ENCODE measurements around the gene ST13.
"Not testable (repeated sequence)": the region's sequence is repeated elsewhere in the genome, so short reads cannot be mapped to it uniquely, and the experiment has no call there.

Gene ST13

DNA sequence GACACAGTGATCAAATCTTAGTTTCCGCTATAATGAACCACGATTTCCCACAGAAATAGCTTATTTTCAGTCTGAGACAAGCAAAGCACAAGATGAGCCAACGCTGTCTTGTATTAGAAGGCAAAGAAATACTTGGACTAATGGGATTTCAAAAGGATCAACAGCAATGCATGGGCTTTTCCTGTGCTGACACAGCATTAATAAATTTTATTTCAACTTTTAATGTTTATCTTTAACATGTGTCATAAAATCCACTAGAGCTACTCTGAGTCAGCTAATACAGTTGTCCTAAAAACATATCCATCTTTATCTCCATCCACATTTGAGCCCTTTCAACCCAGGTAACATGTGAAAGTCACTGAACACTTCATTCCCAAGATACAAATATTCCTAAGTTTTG lies 21.8 kb downstream of the ST13 start:
- DNase-seq, result no peak

DNA sequence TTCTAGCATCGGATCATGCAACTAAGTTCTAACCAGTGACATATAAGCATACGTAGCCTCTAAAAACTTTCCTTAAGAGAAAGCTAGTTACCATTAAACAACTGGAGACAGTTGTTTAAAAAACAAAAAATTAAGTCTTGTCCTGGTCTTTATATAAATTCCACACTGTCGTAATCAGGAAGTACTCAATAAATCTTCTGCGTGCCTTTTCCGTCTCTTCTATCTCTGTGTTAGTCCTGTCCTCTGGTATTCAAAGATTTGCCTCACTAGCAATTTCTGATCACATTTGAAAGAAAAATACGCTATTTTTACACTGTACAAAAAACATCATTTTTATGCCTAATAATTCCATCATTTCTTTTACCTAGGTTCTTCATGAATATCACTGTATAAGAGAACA lies 27.3 kb downstream of the ST13 start:
- DNase-seq, result no peak

DNA sequence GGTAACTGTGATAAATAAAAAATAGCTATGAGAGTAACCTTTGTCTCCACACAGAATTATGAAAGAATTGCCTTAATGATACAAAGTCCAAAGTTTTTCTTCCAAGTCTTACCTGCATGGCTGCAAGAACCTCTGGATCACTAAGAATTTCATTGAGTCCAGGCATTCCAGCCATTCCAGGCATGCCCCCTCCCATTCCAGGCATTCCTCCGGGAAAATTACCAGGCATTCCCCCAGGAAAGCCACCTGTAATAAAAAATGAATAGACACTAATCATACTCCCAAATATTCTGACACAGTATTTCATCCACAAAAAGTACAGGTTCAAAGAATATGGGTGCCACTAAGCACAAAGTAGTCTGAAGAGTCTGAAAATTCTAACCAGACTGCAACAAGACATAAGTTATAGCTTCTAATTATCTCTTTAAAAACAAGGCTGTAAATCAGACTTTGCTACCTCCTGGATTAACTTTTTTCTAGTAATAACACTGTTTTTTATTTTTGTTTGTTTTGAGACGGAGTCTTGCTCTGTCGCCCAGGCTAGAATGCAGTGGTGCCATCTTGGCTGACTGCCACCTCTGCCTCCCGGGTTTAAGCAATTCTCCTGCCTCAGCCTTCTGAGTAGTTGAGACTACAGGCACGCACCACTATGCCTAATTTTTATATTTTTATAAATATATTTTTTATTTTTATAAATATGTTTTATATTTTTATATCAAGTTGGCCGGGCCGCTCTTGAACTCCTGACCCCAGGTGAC lies 29.3 kb downstream of the ST13 start:
- no peak for DNase-seq

DNA sequence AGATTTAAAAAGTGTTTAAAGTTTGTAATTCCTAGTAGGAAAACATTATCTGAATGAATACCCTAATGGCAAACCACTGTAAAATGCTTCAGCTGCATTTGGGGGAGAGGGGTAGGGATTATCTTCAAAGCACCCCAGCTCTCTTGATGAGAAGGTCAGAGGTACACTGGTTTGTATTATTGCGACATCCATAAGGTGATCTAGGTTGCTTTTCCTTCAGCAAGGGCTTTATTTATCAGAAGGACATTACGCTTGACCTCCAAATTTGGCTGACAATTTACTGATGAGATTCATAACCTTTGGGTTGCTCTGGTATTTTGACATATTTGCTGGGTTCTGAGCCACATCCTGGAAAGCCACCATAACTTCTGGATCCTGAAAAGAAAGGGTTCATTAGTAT lies 30.1 kb downstream of the ST13 start:
- not testable (repeated sequence) for DNase-seq

DNA sequence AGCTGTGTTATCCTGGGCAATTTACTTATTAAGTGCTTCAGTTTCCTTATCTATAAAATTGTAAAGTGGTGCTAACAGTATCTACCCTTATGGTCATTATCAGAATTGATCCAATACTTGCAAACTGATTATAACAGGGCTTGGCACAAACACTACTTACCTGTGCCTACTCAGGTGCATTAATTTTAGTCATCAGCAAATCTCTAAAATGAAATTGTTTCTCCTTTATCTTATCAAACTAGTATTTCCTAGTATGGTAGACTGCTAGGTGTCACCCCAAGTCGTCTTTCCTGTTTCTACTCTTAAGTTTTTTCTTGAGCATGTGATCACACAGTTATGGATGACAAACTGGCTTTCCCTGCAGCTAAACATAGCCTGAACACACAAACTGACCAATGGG lies 33.0 kb downstream of the ST13 start:
- no peak for DNase-seq

DNA sequence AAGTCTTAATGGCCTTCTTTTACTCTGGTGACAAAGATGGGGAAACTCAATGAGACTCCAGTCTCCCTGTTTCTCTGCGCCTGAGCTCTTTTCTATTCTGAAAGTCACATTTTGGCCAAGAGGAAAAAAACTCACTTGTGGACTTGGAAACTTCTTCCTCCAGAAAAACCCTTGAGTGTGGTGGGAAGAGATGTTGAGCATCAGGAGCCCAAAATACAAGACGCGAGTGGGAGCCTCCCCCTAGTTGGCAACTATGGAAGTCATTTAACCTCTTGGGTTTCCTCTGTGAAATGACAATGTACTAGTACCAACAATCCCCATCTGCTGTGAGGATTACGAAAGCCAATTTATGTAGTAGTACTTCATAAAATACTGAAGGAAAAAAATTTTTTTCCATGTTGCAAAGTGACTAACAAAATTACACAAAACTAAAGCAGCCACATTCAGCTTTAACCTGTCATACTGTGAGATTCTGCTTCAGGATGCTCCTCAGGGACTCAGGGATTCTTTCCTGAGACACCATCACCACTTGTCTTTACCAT lies 36.8 kb downstream of the ST13 start:
- no peak for DNase-seq

DNA sequence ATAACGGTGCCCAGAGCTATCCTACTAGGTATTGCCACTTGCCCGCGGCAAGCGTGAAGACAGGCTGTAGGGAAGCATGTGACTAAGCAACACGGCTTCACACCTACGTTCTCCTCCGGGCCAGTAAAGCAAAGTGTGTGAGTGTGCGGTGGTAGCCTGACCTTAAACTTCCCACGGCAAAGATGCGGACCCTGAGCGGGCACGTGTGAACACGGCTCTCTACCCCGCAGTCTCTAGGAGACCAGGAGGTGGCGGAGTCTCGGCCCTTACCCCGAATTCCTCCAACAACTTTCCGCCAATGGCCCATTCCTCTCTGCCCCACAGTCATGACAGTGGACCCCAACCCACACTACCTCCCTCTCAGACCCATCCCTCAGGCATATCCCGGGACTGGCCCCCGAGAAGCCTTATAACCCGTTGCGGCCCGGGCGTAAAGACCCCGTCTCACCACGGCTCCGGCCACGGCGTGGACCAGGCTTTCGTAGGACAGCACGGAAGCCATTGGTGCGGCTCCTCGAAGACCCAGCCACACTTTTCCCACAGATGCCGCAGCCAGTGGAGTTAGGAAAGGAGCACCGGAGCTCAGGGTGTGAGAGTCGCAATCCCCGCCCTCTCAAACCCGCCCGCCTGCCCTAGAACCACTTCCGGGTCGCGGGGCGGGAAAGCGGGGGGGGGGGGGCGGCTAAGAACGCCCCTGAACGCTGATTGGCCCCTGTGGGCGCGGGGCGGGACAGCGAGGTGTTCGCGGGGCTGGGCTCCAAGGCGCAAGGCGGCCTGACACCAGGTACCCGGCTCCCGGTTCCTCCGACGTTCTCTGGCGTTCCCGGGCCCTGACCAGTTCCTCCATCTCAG lies 37.5 kb downstream of the ST13 start, which contains the start of gene SLC25A17:
Gene SLC25A17, minus strand, starts transcription at position 600 of the 852 bp plus-strand sequence. Its CDS starts 98 bp downstream, at position 502.
- DNase-seq, result peak; percentile 96

DNA sequence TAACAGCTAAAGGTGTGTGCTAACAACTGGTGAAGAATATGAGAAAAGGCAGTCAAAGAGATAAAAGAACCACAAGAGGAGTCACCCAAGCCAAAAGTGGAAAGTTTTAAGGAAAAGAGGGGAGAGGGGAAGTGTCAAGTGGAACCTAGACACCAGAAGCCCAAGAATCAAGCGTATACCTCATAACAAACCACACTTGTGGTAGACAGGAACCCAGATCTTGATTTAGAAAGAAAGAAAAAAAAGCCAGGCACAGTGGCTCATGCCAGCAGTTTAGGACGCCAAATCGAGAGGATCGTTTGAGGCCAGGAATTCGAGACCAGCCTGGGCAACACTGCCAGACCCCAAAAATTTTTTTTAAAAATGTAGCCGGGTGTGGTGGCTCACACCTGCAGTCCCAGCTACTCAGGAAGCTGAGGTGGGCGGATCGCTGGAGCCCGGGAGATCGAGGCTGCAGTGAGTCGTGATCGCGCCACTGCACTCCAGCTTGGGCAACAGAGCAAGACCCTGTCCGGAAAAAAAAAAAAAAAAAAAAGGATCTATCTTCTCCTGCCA lies 38.2 kb downstream of the ST13 start:
- no peak for DNase-seq

DNA sequence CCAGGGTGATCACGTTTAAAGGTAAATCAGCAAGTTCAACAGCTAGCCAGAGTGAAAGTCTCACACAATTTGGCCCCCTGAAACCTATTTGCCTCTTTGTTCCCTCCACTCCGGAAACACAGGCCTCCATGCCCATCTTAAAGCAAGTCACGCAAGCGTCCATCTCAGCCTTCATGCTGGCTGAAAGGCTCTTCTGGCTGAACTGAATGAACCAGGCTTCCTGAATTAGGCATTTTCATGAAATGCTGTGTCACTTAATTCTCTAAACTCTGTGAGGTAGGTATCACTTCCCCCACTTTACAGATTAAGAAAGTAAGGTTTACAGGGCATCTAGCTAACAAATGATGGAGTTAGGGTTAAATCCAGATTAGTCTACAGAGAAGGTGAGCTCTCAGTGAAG lies 38.7 kb downstream of the ST13 start:
- no peak for DNase-seq

DNA sequence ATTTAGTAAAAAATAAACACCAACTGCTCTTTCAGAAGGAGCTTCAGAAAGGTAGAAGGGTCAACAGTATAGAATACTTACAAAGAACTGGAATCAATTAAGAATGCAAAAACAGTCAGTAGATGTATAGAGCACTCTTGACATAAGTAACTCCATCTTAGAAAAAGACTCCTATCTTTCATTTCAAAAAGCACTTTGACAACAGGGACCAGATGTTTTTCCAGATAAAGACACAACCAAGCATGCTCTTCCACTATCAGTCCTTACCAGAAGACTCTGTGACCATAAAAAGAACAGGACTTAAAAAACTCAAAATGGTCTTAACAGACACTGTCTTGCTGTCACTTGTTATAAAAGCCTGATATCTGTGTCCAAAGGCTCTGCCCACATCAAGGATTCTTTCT lies 42.5 kb downstream of the ST13 start:
- no peak for DNase-seq

DNA sequence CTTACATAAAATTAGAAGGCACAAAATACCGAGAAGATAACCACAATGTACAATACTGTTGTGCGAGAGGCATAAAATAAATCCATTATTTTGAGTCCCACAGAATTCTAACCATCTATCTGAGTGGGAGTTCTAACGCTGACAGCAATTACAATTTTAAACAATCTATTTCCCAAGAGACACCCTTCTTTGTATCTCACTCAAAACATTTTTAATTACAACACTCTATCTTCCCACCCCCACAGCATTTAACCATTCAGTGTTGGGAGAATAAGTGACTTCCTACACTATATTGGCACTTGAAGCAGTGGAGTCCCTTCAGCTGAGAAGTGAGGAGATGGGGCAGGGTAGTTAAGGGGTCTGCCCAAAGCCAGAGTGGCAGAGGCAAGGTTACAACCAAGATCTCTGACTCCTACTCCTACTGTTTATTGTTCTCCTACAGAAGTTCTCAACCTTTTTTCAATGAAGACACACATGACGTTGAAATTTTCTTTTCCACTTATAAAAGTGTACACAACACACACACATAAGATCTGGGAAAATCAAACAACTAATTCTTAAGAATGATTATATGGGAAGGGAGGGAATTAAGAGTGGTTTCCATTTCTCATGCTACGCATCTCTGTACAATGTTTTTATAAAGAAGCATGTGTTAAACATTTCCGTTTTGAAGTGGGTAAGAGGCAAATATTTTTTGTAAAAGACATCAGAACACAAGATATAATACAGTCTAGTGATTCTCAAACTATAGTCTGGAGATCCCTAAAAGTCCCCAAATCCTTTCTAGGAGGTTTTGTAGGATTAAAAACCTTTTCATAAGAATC lies 48.2 kb downstream of the ST13 start:
- DNase-seq, result no peak

DNA sequence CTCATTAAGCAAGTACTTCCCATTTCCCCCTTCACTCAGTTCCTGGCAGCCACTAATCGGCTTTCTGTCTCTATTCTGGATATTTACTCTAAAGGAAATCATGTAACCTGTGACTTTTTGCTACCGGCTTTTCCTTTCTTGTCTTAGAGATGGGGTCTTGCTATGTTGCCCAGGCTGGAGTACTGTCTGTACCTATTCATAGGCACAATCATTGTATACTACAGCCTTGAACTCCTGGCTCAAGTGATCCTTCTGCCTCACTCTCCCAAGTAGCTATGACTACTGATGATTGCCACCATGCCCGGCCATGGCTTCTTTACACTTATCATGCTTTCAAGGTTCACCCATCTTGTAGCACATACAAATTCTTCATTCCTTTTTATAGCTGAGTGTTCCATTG lies 49.7 kb downstream of the ST13 start:
- DNase-seq, result no peak

DNA sequence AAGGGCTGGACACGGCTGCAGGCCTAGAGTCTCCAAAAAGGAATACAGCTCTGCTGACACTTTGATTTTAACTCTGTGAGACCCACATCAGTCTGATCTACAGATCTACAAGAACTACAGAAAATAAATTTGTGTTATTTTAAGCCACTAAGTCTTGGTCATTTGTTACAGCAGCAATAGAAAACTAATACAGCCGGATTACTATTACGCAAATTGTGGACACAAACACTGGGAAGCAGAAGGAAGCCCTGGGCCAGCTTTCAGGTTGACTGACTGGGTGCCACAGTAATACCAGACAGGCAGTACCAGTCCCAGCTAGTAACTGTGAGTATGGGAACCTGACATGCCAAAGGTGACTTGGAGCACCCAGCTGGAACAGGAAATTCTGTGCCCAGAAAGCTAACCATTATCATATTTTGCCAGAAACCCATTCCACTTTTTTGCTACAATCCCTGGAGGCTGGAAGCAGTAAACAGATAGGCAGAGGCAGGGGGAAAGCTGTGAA lies 50.7 kb downstream of the ST13 start:
- no peak for DNase-seq

DNA sequence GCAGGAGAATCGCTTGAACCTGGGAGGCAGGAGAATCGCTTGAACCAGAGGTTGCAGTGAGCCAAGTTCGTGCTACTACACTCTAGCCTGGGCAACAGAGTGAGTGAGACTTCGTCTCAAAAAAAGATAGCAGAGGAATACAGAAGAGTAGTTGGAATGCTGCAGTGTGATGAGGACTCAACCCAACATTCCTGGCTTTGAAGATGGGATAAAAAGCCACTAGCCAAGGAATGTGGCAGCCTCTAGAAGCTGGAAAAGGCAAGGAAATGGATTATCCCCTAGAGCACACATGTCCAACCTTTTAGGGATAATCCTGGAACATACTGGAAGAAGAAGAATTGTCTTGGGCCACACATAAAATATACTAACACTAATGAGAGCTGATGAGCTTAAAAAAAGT lies 51.2 kb downstream of the ST13 start:
- DNase-seq, result no peak

DNA sequence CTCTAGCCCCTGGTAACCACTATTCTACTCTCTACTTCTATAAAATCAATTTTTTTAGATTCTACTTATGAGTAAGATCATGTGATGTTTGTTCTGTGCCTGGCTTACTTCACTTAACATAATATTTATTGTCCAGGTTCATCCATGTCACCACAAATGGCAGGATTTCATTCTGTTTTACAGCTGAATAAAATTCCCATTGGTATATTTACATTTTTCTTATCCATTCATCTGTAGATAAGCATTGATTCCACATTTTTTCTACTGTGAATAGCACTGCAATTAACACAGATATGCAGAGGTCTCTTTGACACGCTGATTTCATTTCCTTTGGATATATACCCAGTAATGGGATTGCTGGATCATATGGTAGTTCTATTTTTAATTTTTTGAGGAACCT lies 53.1 kb downstream of the ST13 start:
- no peak for DNase-seq

DNA sequence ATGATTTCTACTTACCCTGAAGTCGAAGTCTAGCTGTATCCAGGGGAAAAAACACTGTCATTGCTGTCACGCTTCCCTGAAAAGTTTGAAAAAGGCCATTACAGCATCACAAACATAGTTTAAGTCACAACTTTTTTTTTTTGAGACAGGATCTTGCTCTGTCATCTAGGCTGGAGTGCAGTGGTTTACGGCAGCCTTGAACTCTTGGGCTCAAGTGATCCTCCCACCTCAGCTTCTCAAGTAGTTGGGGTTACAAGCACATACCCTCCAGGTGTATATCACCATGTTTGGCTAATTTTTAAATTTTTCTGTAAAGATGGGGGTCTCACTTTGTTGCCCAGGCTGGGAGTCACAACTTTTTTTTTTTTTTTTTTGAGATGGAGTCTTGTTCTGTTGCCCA lies 57.4 kb downstream of the ST13 start:
- DNase-seq, result no peak

DNA sequence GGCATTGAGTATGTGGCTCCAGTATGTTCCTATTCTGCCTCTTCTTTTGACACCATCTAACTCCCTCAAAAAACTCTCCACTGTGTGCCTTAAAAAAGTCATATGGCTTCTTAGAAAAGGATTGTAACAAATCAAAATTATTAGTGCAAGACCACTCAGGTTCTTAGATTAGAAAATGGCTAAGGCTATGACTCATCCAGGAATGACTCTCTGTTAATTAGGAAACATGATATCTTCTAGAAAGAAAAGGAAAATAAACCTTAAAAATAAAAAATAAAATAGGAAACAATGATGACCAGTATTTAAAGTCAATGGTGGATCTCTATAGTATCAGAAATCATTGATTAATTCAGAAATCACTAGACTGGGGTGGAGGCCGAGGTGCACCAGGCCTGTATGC lies 59.0 kb downstream of the ST13 start:
- DNase-seq, result no peak

DNA sequence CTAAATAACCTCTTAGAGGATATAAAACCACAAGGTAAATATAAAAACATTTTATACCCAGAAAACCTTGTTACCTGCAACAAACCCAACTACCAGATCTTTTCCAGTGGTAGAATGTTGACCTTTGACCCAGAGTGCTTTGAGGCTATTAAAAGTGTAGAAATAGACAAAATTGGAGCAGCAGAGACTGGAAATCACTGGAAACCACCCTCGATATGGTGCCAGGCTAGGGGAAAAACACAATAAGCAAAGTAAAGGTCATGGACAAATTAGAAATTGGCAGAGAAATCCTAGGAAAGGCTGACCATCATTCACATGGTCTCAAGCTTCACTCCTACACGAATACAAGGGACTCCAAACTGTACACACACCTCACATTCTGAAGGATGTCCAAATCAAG lies 64.0 kb downstream of the ST13 start:
- DNase-seq, result no peak

DNA sequence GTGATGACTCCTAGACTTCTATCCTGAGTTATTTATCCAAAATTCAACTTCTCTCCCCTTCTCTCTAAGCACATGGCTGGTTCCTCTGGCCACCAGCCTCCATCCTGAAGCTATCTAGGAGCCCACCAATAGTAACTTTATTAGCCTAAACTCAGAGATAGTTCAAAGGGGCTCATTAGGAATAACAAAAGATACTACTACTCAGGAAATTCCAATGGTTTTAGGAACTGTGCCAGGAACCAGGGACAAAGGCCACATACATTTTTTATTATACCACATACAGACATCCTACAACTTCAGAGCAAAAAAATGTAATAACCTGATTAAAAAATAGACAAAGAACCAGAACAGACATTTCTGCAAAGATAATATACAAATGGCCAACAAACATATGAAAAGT lies 65.2 kb downstream of the ST13 start:
- no peak for DNase-seq

DNA sequence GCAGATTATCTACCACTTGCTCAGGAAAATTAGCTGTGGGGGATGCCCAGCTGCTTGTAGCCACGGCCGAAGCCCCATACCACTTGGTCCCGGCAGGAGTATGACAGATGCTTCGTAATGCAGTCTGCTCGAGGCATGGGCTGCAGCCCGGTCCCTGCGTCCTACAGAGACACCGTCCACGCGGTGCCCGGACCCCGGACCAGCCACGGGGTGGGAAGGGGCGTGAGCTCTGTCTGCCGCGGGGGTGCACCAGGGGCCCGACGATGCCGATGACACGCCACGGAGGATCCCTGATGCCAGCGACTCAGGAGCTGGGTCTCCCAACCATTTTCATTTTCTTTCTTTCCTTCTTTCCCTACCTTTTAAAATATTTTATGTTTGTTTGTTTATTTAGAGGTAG lies 67.3 kb downstream of the ST13 start:
- no peak for DNase-seq

DNA sequence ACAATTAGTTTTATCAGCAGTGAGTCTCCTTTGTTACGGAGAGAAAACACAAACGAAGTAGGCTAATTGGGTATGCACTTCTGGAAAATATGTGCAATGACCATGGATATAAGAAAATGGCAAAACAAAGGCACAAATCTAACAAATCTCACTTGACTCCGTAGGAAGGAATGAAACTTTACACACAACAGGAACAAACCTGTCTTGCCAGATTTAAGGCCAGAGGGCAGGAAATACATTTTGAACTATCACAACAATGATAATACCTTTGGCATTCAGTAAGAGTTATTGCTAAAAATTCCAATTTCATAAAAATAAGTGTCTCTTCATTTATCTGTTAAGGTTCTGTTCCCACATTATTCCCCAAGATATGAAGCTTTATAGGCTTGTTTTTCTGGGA lies 73.9 kb downstream of the ST13 start:
- no peak for DNase-seq

DNA sequence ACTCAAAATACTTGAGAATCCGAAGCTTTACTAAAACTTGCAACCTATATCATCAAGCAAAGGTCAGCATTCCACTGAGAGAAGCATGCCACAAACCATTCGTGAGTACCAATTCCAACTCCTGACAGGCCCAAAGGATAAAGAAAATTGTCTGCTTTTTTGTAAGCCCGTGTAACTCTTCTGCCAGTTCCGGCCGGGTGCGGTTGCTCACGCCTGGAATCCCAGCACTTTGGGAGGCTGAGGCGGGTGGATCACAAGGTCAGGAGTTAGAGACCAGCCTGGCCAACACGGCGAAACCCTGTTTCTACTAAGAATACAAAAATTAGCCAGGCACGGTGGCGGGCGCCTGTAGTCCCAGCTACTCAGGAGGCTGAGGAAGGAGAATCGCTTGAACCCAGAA lies 74.7 kb downstream of the ST13 start:
- not testable (repeated sequence) for DNase-seq

Data from right forelimb (tissue), 1 donor.